ENCODE measurements around the gene ADD1.
A peak's percentile ranks its signal among the peaks of the same experiment; 100 is the strongest.

Gene ADD1

DNA sequence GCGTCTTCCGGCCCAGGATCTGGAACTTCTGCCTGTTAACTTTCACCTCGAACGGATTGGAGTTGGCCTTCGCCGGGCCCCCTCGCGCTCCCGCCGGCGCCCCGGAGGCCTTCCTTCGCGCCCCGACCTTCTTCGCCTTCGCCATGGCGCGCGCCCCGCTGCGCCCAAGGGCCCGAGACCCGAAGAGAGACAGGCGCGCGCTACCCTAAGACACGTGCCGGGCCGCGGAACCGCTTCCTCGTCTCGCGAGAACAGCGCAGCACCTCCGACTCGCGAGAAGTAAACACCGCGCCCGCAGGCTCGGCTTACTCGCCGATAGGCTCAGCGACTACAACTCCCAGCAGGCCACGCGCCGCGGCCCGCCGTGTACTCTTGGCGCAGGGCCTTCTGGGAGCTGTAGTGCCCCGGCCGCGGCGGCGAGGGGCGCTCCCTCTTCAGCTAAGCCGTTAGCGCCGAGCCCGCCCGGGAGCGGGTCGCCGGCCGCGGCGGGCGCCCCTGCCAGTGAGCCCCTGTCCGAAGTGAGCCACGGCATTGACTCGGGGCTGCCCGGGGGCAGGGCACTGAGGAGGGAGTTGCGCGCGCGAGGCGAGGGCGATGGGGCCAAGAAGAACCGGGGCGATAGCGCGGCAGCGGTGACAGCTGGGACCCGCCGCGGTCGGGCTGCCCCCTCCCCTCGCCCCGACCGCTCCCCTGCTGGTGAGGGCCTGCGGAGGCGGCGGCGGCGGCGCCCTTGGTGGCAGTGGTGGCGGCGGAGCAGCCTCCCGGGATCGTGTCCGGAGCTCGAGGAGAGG, 119.7 kb downstream of the ADD1 start, which contains the start of the genes GRK4 and NOP14:
GRK4 (plus strand) TSS at position 397 of the 791 bp plus-strand sequence. CDS start 500 bp downstream, outside the sequence.
NOP14 (minus strand) TSS at position 232 of the 791 bp plus-strand sequence; CDS start at position 145, 87 bp downstream.
- Histone ChIP-seq H3K9me3 (ENCODE audit: control insufficient read depth, insufficient read depth, low read length) (no peaks in the 10 kb centered on the region), H3K36me3 (ENCODE audit: insufficient read depth, low read length) (no peaks in the 10 kb centered on the region), H3K9ac (ENCODE audit: low read depth, low read length) (peak within 1 kb of the TSS; percentile 78), H3K4me1 (ENCODE audit: insufficient read depth, low read length) (no peaks in the 10 kb centered on the region)

DNA sequence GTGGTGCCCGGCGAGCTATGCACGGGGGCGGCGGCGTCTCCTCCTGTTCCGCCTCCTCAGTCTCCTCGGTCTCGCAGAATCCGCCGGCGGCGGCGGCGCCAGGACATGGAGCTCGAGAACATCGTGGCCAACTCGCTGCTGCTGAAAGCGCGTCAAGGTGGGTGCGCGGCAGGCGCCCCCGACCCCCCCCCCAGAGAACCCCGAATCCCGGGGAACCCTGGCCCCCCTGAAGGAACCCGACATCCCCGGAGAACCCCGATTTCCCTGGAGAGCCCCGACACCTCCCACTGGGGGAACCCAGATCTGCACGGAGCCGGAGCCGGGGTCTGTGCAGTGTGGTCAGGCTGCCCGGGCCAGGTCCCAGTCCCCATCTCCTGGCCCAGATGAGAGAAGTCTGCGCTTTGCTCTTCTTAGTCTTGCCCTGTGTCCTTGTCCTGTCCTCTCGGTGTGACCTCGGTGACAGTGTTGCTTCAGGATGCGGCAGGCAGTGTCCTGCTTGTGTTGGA, 120.4 kb downstream of the ADD1 start:
- H3K9me3 ChIP-seq (ENCODE audit: control insufficient read depth, insufficient read depth, low read length), result no peaks in the 10 kb centered on the region

DNA sequence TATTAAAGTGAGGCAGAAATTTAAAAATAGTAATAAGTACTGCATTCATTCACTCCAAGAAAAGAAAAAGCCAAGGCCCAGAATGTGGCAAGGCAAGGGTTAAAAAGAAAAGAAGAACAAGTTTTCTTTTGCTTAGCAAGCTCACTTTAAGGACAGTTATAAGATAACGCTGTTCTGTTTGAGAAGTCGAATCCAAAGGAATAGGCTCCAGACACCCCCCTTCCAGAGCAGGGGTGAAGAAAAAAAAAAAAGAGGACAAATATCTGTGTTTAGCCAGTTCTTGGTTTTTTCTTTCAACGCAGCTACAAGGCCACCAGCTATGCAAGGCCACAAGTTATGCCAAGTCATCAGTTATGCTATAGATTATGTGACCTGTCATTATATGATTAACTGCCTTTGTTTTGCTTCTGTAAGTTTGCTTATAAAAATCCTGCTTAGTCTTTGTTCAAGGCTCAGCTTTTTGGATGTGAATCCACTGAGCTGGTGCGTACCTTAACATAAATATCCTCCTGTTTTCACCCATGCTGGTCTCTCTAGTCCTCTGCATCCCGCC, 121.1 kb downstream of the ADD1 start:
- Histone ChIP-seq H3K36me3 (ENCODE audit: insufficient read depth, low read length) (no peaks in the 10 kb centered on the region), H3K9ac (ENCODE audit: low read depth, low read length) (no peak overlapping the region), H3K4me1 (ENCODE audit: insufficient read depth, low read length) (no peaks in the 10 kb centered on the region; the same call in 1 of the 2 replicates), H3K9me3 (ENCODE audit: control insufficient read depth, insufficient read depth, low read length) (no peaks in the 10 kb centered on the region)

More for the DNA sequence above, 120.4 kb downstream of the ADD1 start:
- Histone ChIP-seq H3K4me1 (ENCODE audit: insufficient read depth, low read length) (no peaks in the 10 kb centered on the region; the same call in 1 of the 2 replicates), H3K36me3 (ENCODE audit: insufficient read depth, low read length) (no peaks in the 10 kb centered on the region), H3K9ac (ENCODE audit: low read depth, low read length) (peak overlapping the region; percentile 78; the same call in 1 of the 2 replicates)

DNA sequence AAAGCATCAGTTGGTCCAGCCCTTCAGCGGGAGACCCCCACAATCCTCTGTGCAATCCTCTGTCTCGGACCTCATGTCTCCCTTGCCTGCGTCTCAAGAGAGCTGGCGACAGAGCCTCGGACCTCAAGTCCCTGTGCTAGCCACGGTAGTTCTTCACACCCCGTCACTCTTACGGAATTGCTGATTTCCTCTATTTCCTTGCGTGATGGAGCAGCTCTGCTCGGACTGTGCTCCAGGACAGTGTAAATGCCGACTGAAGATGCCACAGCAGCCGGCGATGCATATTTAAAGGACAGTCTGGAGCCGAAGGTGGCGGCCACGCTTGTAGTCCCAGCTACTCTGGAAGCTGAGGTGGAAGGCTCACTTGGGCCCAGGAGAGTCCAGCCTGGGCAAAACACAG, 121.6 kb downstream of the ADD1 start:
- H3K9ac ChIP-seq (ENCODE audit: low read depth, low read length), result no peak overlapping the region
- H3K4me1 ChIP-seq (ENCODE audit: insufficient read depth, low read length), result no peaks in the 10 kb centered on the region; the same call in 1 of the 2 replicates
- no peaks in the 10 kb centered on the region for H3K9me3 ChIP-seq (ENCODE audit: control insufficient read depth, insufficient read depth, low read length)
- H3K36me3 ChIP-seq (ENCODE audit: insufficient read depth, low read length), result no peaks in the 10 kb centered on the region

DNA sequence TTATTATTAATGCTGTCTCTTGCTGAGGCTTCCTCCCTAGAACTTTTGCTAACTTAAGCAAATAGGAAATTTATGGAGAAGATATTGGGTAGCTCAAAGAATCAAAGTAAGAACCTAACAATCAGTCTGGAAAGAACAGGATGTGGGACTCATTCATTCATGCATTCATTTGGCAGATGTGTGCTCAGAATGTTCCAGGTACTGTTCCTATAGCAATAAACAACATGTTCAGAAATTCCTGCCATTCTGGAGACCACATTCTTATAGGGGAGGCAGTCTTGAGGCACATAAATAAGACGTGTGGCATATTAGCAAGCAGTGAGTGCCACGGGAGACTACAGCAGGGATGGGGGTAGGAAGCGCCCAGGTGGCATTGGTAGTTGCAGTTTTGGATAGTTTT, 124.7 kb downstream of the ADD1 start:
- Histone ChIP-seq H3K4me1 (ENCODE audit: insufficient read depth, low read length) (no peaks in the 10 kb centered on the region; the same call in 1 of the 2 replicates), H3K36me3 (ENCODE audit: insufficient read depth, low read length) (no peaks in the 10 kb centered on the region), H3K9ac (ENCODE audit: low read depth, low read length) (no peak overlapping the region), H3K9me3 (ENCODE audit: control insufficient read depth, insufficient read depth, low read length) (no peaks in the 10 kb centered on the region)

DNA sequence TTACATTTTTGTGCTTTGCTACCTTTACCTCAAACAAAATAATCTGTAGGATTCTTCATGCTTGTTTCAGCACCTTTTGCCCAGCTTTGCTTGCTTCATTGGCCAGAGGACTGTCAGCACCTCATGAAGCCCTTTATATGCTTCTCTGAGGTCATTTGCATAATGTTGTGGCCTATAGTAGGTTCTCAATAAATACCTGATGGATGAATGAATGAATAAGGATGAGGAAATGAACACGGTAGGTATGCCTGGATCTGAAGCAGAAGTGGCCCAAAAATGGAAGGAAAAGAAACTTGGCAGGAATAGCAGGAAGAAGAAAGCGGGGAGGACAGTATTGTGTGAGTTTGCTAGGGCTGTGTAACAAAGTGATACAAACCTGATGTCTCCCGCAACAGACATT, 127.6 kb downstream of the ADD1 start:
- no peaks in the 10 kb centered on the region for H3K9me3 ChIP-seq (ENCODE audit: control insufficient read depth, insufficient read depth, low read length)

DNA sequence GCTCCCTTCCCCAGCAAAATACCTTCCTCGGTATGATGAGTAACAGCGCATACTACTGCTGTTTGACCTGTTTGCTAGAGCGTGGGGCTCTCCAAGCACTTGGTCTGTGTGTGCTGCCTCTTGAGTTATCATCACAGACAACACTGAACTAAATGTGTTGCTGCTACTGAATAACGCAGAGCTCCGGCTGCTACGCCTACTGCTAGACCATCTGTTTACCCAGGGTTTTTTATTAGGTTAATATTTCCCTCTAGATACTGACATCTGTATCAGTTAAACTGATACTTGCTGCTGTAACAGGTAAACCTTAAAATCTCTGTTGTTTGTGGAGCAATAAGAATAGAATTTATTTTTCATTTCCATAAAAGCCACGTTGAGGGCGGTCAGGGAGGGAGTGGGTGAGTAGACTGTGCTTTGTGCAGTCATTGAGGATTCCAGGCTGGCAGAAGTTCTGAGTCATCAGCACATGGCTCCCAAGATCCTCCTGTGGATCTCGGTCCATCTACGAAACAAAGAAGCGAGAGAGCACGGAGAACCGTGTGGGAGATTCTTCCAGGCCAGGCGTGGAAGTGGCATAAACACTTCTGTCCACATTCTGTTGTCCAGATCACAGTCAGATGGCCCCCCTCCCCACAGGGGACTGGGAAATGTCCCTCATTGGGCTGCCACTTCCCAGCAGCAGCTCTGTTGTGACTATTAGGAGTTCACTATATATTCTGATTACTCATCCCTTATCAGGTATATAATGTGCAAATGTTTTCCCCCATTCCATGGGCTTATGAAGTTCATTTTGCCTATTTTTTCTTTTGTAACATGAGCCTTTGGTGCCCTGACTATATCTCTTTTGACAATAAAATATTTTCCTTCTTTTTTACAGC, 133.8 kb downstream of the ADD1 start:
- H3K36me3 ChIP-seq (ENCODE audit: insufficient read depth, low read length), result no peaks in the 10 kb centered on the region
- H3K9me3 ChIP-seq (ENCODE audit: control insufficient read depth, insufficient read depth, low read length), result peaks cover 4% of the 10 kb centered on the region; the same call in 1 of the 2 replicates
- no peak overlapping the region for H3K9ac ChIP-seq (ENCODE audit: low read depth, low read length)
- peaks cover 8% of the 10 kb centered on the region; the same call in 1 of the 2 replicates for H3K4me1 ChIP-seq (ENCODE audit: insufficient read depth, low read length)

More for the DNA sequence above, 127.6 kb downstream of the ADD1 start:
- Histone ChIP-seq H3K36me3 (ENCODE audit: insufficient read depth, low read length) (no peaks in the 10 kb centered on the region), H3K9ac (ENCODE audit: low read depth, low read length) (no peak overlapping the region), H3K4me1 (ENCODE audit: insufficient read depth, low read length) (no peaks in the 10 kb centered on the region; the same call in 1 of the 2 replicates)
